HepG2 (cell line): ENCODE data around the gene CNNM3. TPM values are rescaled to one million over a fixed set of nuclear protein-coding genes. Genes with fewer than 3 reads are reported as not detected.
A peak's percentile ranks its signal among the peaks of the same experiment; 100 is the strongest.

ENCODE experiments used
- CAMTA2 ChIP-seq: sonication (generic); formaldehyde crosslinking; IDR thresholded peaks from 2 replicates; pipeline ENCODE4 v1.4.0; 2020; ENCODE audit warnings: mild to moderate bottlenecking, missing genetic modification reagents, borderline replicate concordance
- CCAR2 ChIP-seq: fragments of 200-400 bp; formaldehyde crosslinking; optimal IDR thresholded peaks from 2 replicates; pipeline ENCODE3; 2018; ENCODE audit warnings: low read depth, mild to moderate bottlenecking, low read length, moderate library complexity
- CREB3 ChIP-seq: sonication (generic); formaldehyde crosslinking; IDR thresholded peaks from 2 replicates; pipeline ENCODE4 v1.5.0; 2020; ENCODE audit warnings: missing genetic modification reagents
- ETV6 ChIP-seq: sonication (generic); formaldehyde crosslinking; conservative IDR thresholded peaks from 2 replicates; pipeline ENCODE4 v1.4.0; 2020; ENCODE audit warnings: missing genetic modification reagents
- HCFC1 ChIP-seq: fragments of 150-350 bp; IDR thresholded peaks from 2 replicates; pipeline ENCODE4 v1.6.1; 2014; ENCODE audit warnings: low read depth, low read length
- HMGXB4 ChIP-seq, 2 experiments: sonication (generic) in 1 of 2; formaldehyde crosslinking in 1 of 2; IDR thresholded peaks; 2 replicates each; pipeline versions ENCODE4 v1.4.0 to v1.6.1; 2018 to 2020; ENCODE audit warnings: missing genetic modification reagents in 2 of 2, borderline replicate concordance in 1 of 2, low read depth in 1 of 2, mild to moderate bottlenecking in 1 of 2, missing biosample characterization in 1 of 2
- MZF1 ChIP-seq: sonication (generic); formaldehyde crosslinking; IDR thresholded peaks from 2 replicates; pipeline ENCODE4 v1.8.1; 2023; ENCODE audit warnings: mild to moderate bottlenecking, missing genetic modification reagents, borderline replicate concordance
- NFYB ChIP-seq: sonication (generic); formaldehyde crosslinking; IDR thresholded peaks from 2 replicates; pipeline ENCODE4 v1.4.0; 2020; ENCODE audit warnings: missing genetic modification reagents
- PHB2 ChIP-seq: fragments of 450-650 bp; IDR thresholded peaks from 2 replicates; pipeline ENCODE4 v1.6.1; 2018; ENCODE audit not compliant: partially characterized antibody
- SATB2 ChIP-seq: sonication (generic); formaldehyde crosslinking; IDR thresholded peaks from 2 replicates; pipeline ENCODE4 v1.5.0; 2020; ENCODE audit warnings: missing genetic modification reagents
- ZNF350 ChIP-seq: sonication (generic); formaldehyde crosslinking; IDR thresholded peaks from 2 replicates; pipeline ENCODE4 v1.4.0; 2020; ENCODE audit warnings: mild to moderate bottlenecking, low read depth, missing genetic modification reagents, borderline replicate concordance
- ZNF556 ChIP-seq: sonication (generic); formaldehyde crosslinking; IDR thresholded peaks from 2 replicates; pipeline ENCODE4 v1.4.0; 2020; ENCODE audit warnings: mild to moderate bottlenecking, missing genetic modification reagents, borderline replicate concordance
- ZNF749 ChIP-seq: sonication (generic); formaldehyde crosslinking; IDR thresholded peaks from 2 replicates; pipeline ENCODE4 v1.8.0; 2022; ENCODE audit warnings: mild to moderate bottlenecking, missing genetic modification reagents, moderate library complexity, borderline replicate concordance
- ZNF781 ChIP-seq: sonication (generic); formaldehyde crosslinking; IDR thresholded peaks from 2 replicates; pipeline ENCODE4 v1.5.1; 2020; ENCODE audit warnings: borderline replicate concordance, mild to moderate bottlenecking, missing genetic modification reagents; ENCODE audit errors: not compliant biosample characterization
- ZNF816 ChIP-seq: sonication (generic); formaldehyde crosslinking; IDR thresholded peaks from 2 replicates; pipeline ENCODE4 v1.8.0; 2022; ENCODE audit warnings: missing genetic modification reagents, mild to moderate bottlenecking, borderline replicate concordance
- ZNF883 ChIP-seq: sonication (generic); formaldehyde crosslinking; IDR thresholded peaks from 2 replicates; pipeline ENCODE4 v1.5.1; 2020; ENCODE audit warnings: mild to moderate bottlenecking, missing genetic modification reagents; ENCODE audit errors: not compliant biosample characterization
- polyA plus RNA-seq, 8 experiments: library from polyadenylated mRNA; depleted of rRNA in 3 of 8; stranded (reverse) in 7 of 8; unstranded in 1 of 8; fragments of >200 nt; fragmentation: Illumina TruSeq in 4 of 8; extraction: Trizol in 4 of 8; gene quantifications; 2 replicates each; pipeline versions ENCODE4 v1.2.1 to v1.2.3, GENCODE V29; 2011 to 2016; ENCODE audit warnings: low read depth in 4 of 8, missing spikeins in 1 of 8, mixed read lengths in 1 of 8; ENCODE audit not compliant: insufficient read depth in 1 of 8
- total RNA-seq, 5 experiments: library from RNA; depleted of rRNA; stranded (reverse); fragments of >200 nt; fragmentation: Illumina TruSeq; extraction: Trizol; gene quantifications; 2 replicates each; pipeline ENCODE4 v1.2.3, GENCODE V29; 2016; ENCODE audit warnings: low read depth in 1 of 5
- TF ChIP-seq, protein P1 (sequence below): sonication (generic); formaldehyde crosslinking; IDR thresholded peaks from 2 replicates; pipeline ENCODE4 v1.4.0; 2020; ENCODE audit warnings: missing genetic modification reagents
- TF ChIP-seq, protein P2 (sequence below): sonication (generic); formaldehyde crosslinking; IDR thresholded peaks from 2 replicates; pipeline ENCODE4 v1.5.0; 2020; ENCODE audit warnings: missing genetic modification reagents

The CNNM3 gene
- total and polyA plus RNA-seq, 2 of the 13 experiments (the other 11 are each of a cell fraction or from before 2014, with no cell fraction given), result 21.2 to 27.9 TPM

- TF ChIP-seq CREB3 (CRISPR knock-in tag) (no peak; the same call in 1 of the 2 replicates), NFYB (CRISPR knock-in tag) (peak; percentile 51; the same call in 1 of the 2 replicates), ZNF350 (CRISPR knock-in tag) (peak; percentile 96), MZF1 (CRISPR knock-in tag) (0 out of 2 replicates have a peak, but pooled peaks have one; percentile 85), ZNF816 (no peak), HMGXB4 (CRISPR knock-in tag; IDR thresholded peaks at IDR 0.05; ENCODE audit: borderline replicate concordance in 1 of 2, low read depth in 1 of 2) (peak; percentile 85 to 91; a peak in 3 of 4 replicates), ZNF556 (CRISPR knock-in tag) (peak; percentile 91; the same call in 1 of the 2 replicates), ETV6 (0 out of 2 replicates have a peak, but pooled peaks have one; percentile 29), SATB2 (CRISPR knock-in tag) (no peak), CCAR2 (peak; percentile 89), ZNF781 (CRISPR knock-in tag) (peak; percentile 72), PHB2 (no peak), ZNF749 (CRISPR knock-in tag) (no peak), HCFC1 (peak; percentile 6; the same call in 1 of the 2 replicates), ZNF883 (no peak), CAMTA2 (no peak)
- TF ChIP-seq, protein P1, sequence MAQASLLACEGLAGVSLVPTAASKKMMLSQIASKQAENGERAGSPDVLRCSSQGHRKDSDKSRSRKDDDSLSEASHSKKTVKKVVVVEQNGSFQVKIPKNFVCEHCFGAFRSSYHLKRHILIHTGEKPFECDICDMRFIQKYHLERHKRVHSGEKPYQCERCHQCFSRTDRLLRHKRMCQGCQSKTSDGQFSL (CRISPR knock-in tag), result peak; percentile 79; the same call in 1 of the 2 replicates
- TF ChIP-seq, protein P2, sequence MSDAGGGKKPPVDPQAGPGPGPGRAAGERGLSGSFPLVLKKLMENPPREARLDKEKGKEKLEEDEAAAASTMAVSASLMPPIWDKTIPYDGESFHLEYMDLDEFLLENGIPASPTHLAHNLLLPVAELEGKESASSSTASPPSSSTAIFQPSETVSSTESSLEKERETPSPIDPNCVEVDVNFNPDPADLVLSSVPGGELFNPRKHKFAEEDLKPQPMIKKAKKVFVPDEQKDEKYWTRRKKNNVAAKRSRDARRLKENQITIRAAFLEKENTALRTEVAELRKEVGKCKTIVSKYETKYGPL (CRISPR knock-in tag), result no peak
Observed at GRCh38 chr2:96819128-96819875, 3.2 kb downstream of the CNNM3 start (continued).
